HCT116 (cell line): ENCODE measurements around the gene SLC26A9. TPM values are rescaled to one million over a fixed set of nuclear protein-coding genes. Genes with fewer than 3 reads are reported as not detected.

ENCODE experiments used
- ATAC-seq: fragments of 200-7000 bp; cut with Tn5 transposase; 2 replicates; pipeline ENCODE4 v1.9.1; 2020; ENCODE audit warnings: mild to moderate bottlenecking, moderate library complexity
- BruUV-seq: library from RNA; stranded (reverse); fragments of 400-500 nt; replicated peaks from 2 replicates; lab custom pipeline; 2021; lab: Mats Ljungman, UMichigan
- CTCF ChIA-PET: fragments of 300-600 bp; sonication (Branson Sonifier 250); formaldehyde crosslinking; loops from one replicate; lab custom pipeline; 2021; ENCODE audit warnings: antibody characterized with exemption; lab: Charles Lee
- POLR2A ChIA-PET: fragments of 300-600, 350-600 bp; sonication (Branson Sonifier 250); formaldehyde crosslinking; loops from one replicate; lab custom pipeline; 2021; ENCODE audit warnings: antibody characterized with exemption; lab: Charles Lee
- RAD21 ChIA-PET, 2 experiments: fragments of 300-600 bp; sonication (Branson Sonifier 250); formaldehyde crosslinking; loops; one replicate each; lab custom pipeline; 2023; ENCODE audit warnings: low total read pairs in 2 of 2; ENCODE audit not compliant: uncharacterized antibody in 2 of 2, unreplicated experiment in 2 of 2, low non-redundant PET in 1 of 2; lab: Charles Lee
- DNase-seq: peaks from one replicate; pipeline ENCODE4 v3.0.0-alpha.2; 2010; ENCODE audit warnings: low read depth, low spot score
- H2AFZ ChIP-seq: fragments of 200-600 bp; shearing (Covaris generic), sonication (generic); 2 replicates; pipeline ENCODE4 v1.6.1; 2017; ENCODE audit warnings: low read depth, mixed run types, mixed read lengths, antibody characterized with exemption, low read length; ENCODE audit not compliant: poor library complexity, severe bottlenecking
- H3K27ac ChIP-seq: 2 replicates; pipeline ENCODE4 v1.5.1; 2012; ENCODE audit warnings: low read depth, low read length
- H3K27me3 ChIP-seq: fragments of 200-600 bp; sonication (generic); 2 replicates; pipeline ENCODE4 v1.6.1; 2016; ENCODE audit warnings: mixed run types, low read length, mixed read lengths; ENCODE audit not compliant: insufficient read depth
- H3K36me3 ChIP-seq, 2 experiments: fragments of 200-500 bp in 1 of 2; fragments of 200-600 bp in 1 of 2; sonication (Bioruptor generic) in 1 of 2; sonication (generic) in 1 of 2; 2 replicates each; pipeline versions ENCODE4 v1.5.1 to v1.6.1; 2014 to 2016; ENCODE audit warnings: low read length in 2 of 2, inconsistent platforms in 1 of 2, mixed read lengths in 1 of 2, mixed run types in 1 of 2; ENCODE audit not compliant: insufficient read depth in 2 of 2, control insufficient read depth in 1 of 2
- H3K4me1 ChIP-seq, 2 experiments: fragments of 200-600 bp in 1 of 2; sonication (generic) in 1 of 2; 2 replicates each; pipeline versions ENCODE4 v1.5.1 to v1.6.1; 2012 to 2017; ENCODE audit warnings: low read length in 2 of 2, inconsistent platforms in 1 of 2, mild to moderate bottlenecking in 1 of 2, mixed read lengths in 1 of 2, mixed run types in 1 of 2, moderate library complexity in 1 of 2; ENCODE audit not compliant: insufficient read depth in 2 of 2, control insufficient read depth in 1 of 2
- H3K4me2 ChIP-seq: fragments of 200-600 bp; sonication (generic); 2 replicates; pipeline ENCODE4 v1.6.1; 2017; ENCODE audit warnings: mixed run types, low read length, mixed read lengths
- H3K4me3 ChIP-seq, 2 experiments: fragments of 200-600 bp in 1 of 2; sonication (generic) in 1 of 2; replicated peaks in 1 of 2; 2 replicates each; pipeline ENCODE4 v1.5.1; 2011 to 2016; ENCODE audit warnings: low read length in 2 of 2, control low read depth in 1 of 2, low read depth in 1 of 2, mild to moderate bottlenecking in 1 of 2, mixed read lengths in 1 of 2, mixed run types in 1 of 2
- H3K79me2 ChIP-seq: fragments of 200-600 bp; sonication (generic); 2 replicates; pipeline ENCODE4 v1.6.1; 2017; ENCODE audit warnings: mild to moderate bottlenecking, mixed run types, low read length, moderate library complexity, mixed read lengths; ENCODE audit not compliant: insufficient read depth
- H3K9ac ChIP-seq: fragments of 200-600 bp; sonication (generic); 2 replicates; pipeline ENCODE4 v1.6.1; 2016; ENCODE audit warnings: low read length, mixed read lengths
- H3K9me2 ChIP-seq: fragments of 200-600 bp; sonication (generic), shearing (Covaris generic); 2 replicates; pipeline ENCODE4 v1.6.1; 2017; ENCODE audit warnings: mixed run types, mild to moderate bottlenecking, moderate library complexity; ENCODE audit not compliant: insufficient read depth
- H3K9me3 ChIP-seq, 2 experiments: fragments of 200-500 bp in 1 of 2; fragments of 200-600 bp in 1 of 2; sonication (Bioruptor generic) in 1 of 2; sonication (generic) in 1 of 2; 2 replicates each; pipeline ENCODE4 v1.6.1; 2014 to 2017; ENCODE audit warnings: low read length in 2 of 2, mixed read lengths in 2 of 2, inconsistent platforms in 1 of 2, low read depth in 1 of 2, mild to moderate bottlenecking in 1 of 2, mixed run types in 1 of 2, moderate library complexity in 1 of 2; ENCODE audit not compliant: control insufficient read depth in 1 of 2, insufficient read depth in 1 of 2
- H4K20me1 ChIP-seq: fragments of 200-600 bp; sonication (generic), shearing (Covaris generic); 2 replicates; pipeline ENCODE4 v1.6.1; 2017; ENCODE audit warnings: mixed run types, mild to moderate bottlenecking, moderate library complexity; ENCODE audit not compliant: insufficient read depth
- CEBPB ChIP-seq: IDR thresholded peaks from 2 replicates; pipeline ENCODE4 v1.6.1; 2012; ENCODE audit warnings: low read depth
- CTCF ChIP-seq, 3 experiments: fragments of 200-600 bp in 1 of 3; sonication (generic) in 1 of 3; IDR thresholded peaks in 2 of 3; conservative IDR thresholded peaks in 1 of 3; 2 replicates each; pipeline ENCODE4 v1.5.1; 2012 to 2017; ENCODE audit warnings: low read depth in 2 of 3, low read length in 2 of 3, antibody characterized with exemption in 1 of 3, borderline replicate concordance in 1 of 3, control low read depth in 1 of 3, mild to moderate bottlenecking in 1 of 3, mixed read lengths in 1 of 3, mixed run types in 1 of 3, moderate library complexity in 1 of 3; ENCODE audit not compliant: insufficient read depth in 1 of 3
- EGR1 ChIP-seq: IDR thresholded peaks from 2 replicates; pipeline ENCODE4 v1.6.1; 2012; ENCODE audit warnings: low read depth
- EZH2phosphoT487 ChIP-seq: fragments of 200-600 bp; IDR thresholded peaks from 2 replicates; pipeline ENCODE4 v1.6.1; 2018; ENCODE audit warnings: antibody characterized with exemption, borderline replicate concordance
- FOSL1 ChIP-seq: IDR thresholded peaks from 2 replicates; pipeline ENCODE4 v1.6.1; 2012; ENCODE audit warnings: low read depth
- POLR2A ChIP-seq: IDR thresholded peaks from 2 replicates; pipeline ENCODE4 v1.7.0; 2011; ENCODE audit warnings: borderline replicate concordance; ENCODE audit not compliant: insufficient read depth, insufficient read length; ENCODE audit errors: extremely low read depth
- POLR2AphosphoS5 ChIP-seq: IDR thresholded peaks from 2 replicates; pipeline ENCODE4 v1.6.1; 2011; ENCODE audit warnings: mild to moderate bottlenecking, low read depth, low read length, moderate library complexity
- RAD21 ChIP-seq: IDR thresholded peaks from 2 replicates; pipeline ENCODE4 v1.6.1; 2012; ENCODE audit warnings: low read depth, mild to moderate bottlenecking
- REST ChIP-seq: IDR thresholded peaks from 2 replicates; pipeline ENCODE4 v1.6.1; 2012; ENCODE audit warnings: low read depth
- SIN3A ChIP-seq: IDR thresholded peaks from 2 replicates; pipeline ENCODE4 v1.6.1; 2012; ENCODE audit warnings: low read depth
- SP1 ChIP-seq: IDR thresholded peaks from 2 replicates; pipeline ENCODE4 v1.6.1; 2012; ENCODE audit warnings: low read depth
- SRF ChIP-seq: IDR thresholded peaks from 2 replicates; pipeline ENCODE4 v1.6.1; 2012; ENCODE audit warnings: low read depth
- TCF7L2 ChIP-seq: IDR thresholded peaks from 2 replicates; pipeline ENCODE4 v1.7.0; 2011; ENCODE audit warnings: borderline replicate concordance, inconsistent platforms; ENCODE audit not compliant: insufficient read depth, insufficient read length; ENCODE audit errors: extremely low read depth
- YY1 ChIP-seq: IDR thresholded peaks from 2 replicates; pipeline ENCODE4 v1.6.1; 2011; ENCODE audit warnings: low read length, low read depth, moderate library complexity, mild to moderate bottlenecking; ENCODE audit not compliant: insufficient replicate concordance; ENCODE audit errors: extremely low read depth
- ZBTB33 ChIP-seq: IDR thresholded peaks from 2 replicates; pipeline ENCODE4 v1.6.1; 2011; ENCODE audit warnings: mild to moderate bottlenecking, low read length, moderate library complexity; ENCODE audit not compliant: insufficient replicate concordance; ENCODE audit errors: extremely low read depth
- ZFX ChIP-seq: fragments of 450-650 bp; IDR thresholded peaks from 2 replicates; pipeline ENCODE4 v1.6.1; 2017
- ZNF274 ChIP-seq: fragments of 200-500 bp; sonication (Bioruptor generic); IDR thresholded peaks from 2 replicates; pipeline ENCODE4 v1.6.1; 2014; ENCODE audit warnings: mild to moderate bottlenecking, low read depth, low read length, inconsistent platforms
- intact Hi-C: fragments of 100-400 bp; cut with micrococcal nuclease; formaldehyde crosslinking; loops from 2 replicates; pipeline ENCODE4 v1.10.0; 2022
- total RNA-seq: library from RNA; stranded (reverse); gene quantifications from one replicate; pipeline ENCODE4 v1.2.1, GENCODE V29; 2021; ENCODE audit not compliant: unreplicated experiment

The SLC26A9 gene
- total RNA-seq, 1 experiment from 2014 or later, result not detected

- ChIA-PET POLR2A (no interaction called here), CTCF (interaction anchor here (9.0 kb wide), 1 partner anchor 65 kb away, joined by 339 read pairs; no protein-coding TSS in a partner anchor), RAD21 (interaction anchor here in 1 of 2 experiments (6.5 kb wide), 1 partner anchor 63 kb away, joined by 67 read pairs; no protein-coding TSS in a partner anchor)
- H3K4me2 ChIP-seq, result no peak overlapping the region
- ATAC-seq (no peak), DNase-seq (no peak)
- no peaks in the 10 kb centered on the region for H3K9me3 ChIP-seq
- no TSS peak for BruUV-seq
- no peaks in the 10 kb centered on the region for H3K79me2 ChIP-seq
- no peaks in the 10 kb centered on the region for H3K9me2 ChIP-seq
- no peak overlapping the region for H3K4me3 ChIP-seq
- H3K27ac ChIP-seq, result no peak overlapping the region
- no peaks in the 10 kb centered on the region for H4K20me1 ChIP-seq
- H3K4me1 ChIP-seq, result no peaks in the 10 kb centered on the region
- intact Hi-C loops, result no loop called here
- H3K36me3 ChIP-seq, result no peaks in the 10 kb centered on the region
- H2AFZ ChIP-seq, result no peak overlapping the region
- H3K9ac ChIP-seq, result no peak overlapping the region
- peaks cover 3% of the 10 kb centered on the region; the same call in 1 of the 2 replicates for H3K27me3 ChIP-seq
- TF ChIP-seq EGR1 (no peak), ZNF274 (no peak), POLR2A (no peak), FOSL1 (no peak), CEBPB (no peak), REST (no peak), RAD21 (no peak), ZBTB33 (no peak), TCF7L2 (no peak), CTCF (IDR thresholded peaks at IDR 0.05 in 2 of 3, conservative IDR thresholded peaks at IDR 0.05 in 1 of 3; ENCODE audit: borderline replicate concordance in 1 of 3, insufficient read depth in 1 of 3, low read depth in 2 of 3, low read length in 2 of 3) (no peak), SRF (no peak), SP1 (no peak), SIN3A (no peak), EZH2phosphoT487 (no peak), ZFX (no peak), YY1 (no peak), POLR2AphosphoS5 (no peak)
Observed at GRCh38 chr1:205914730-205915129, 28.5 kb downstream of the SLC26A9 start.
